COLO668 (cell line): ENCODE measurements around the gene NCKAP5.
"Not testable (repeated sequence)": the region's sequence is repeated elsewhere in the genome, so short reads cannot be mapped to it uniquely, and the experiment has no call there.

Experiments used
- DNase-seq: peaks from one replicate; lab custom pipeline; 2025; ENCODE audit not compliant: unreplicated experiment; lab: John Stamatoyannopoulos, UW

The NCKAP5 gene

GRCh38 chr2:133231264-133231663, 337.0 kb downstream of the NCKAP5 start:
- DNase-seq, result no peak

- DNase-seq, result no peak
These were observed 338.3 kb downstream of the NCKAP5 start for GRCh38 chr2:133229974-133230373.

GRCh38 chr2:133223226-133223625, 345.0 kb downstream of the NCKAP5 start:
- peak; percentile 58 for DNase-seq

- no peak for DNase-seq
These were observed 346.9 kb downstream of the NCKAP5 start for GRCh38 chr2:133221398-133221797.

GRCh38 chr2:133218204-133218603, 350.1 kb downstream of the NCKAP5 start:
- no peak for DNase-seq

- DNase-seq, result no peak
These were observed 352.8 kb downstream of the NCKAP5 start for GRCh38 chr2:133215477-133215876.

GRCh38 chr2:133213651-133214050, 354.6 kb downstream of the NCKAP5 start:
- no peak for DNase-seq

- DNase-seq, result no peak
These were observed 358.9 kb downstream of the NCKAP5 start for GRCh38 chr2:133209325-133209724.

- not testable (repeated sequence) for DNase-seq
These were observed 361.6 kb downstream of the NCKAP5 start for GRCh38 chr2:133206666-133207065.

GRCh38 chr2:133204421-133204820, 363.8 kb downstream of the NCKAP5 start:
- DNase-seq, result no peak

GRCh38 chr2:133200684-133201421, 367.4 kb downstream of the NCKAP5 start:
- no peak for DNase-seq

GRCh38 chr2:133198678-133199077, 369.6 kb downstream of the NCKAP5 start:
- DNase-seq, result no peak

GRCh38 chr2:133197156-133197555, 371.1 kb downstream of the NCKAP5 start:
- no peak for DNase-seq

GRCh38 chr2:133194777-133195335, 373.4 kb downstream of the NCKAP5 start:
- DNase-seq, result no peak

- DNase-seq, result no peak
These were observed 374.0 kb downstream of the NCKAP5 start for GRCh38 chr2:133194362-133194655.

GRCh38 chr2:133193544-133194361, 374.5 kb downstream of the NCKAP5 start:
- DNase-seq, result no peak

- no peak for DNase-seq
These were observed 376.2 kb downstream of the NCKAP5 start for GRCh38 chr2:133192028-133192427.

GRCh38 chr2:133177196-133177595, 391.1 kb downstream of the NCKAP5 start:
- DNase-seq, result no peak

- DNase-seq, result no peak
These were observed 392.3 kb downstream of the NCKAP5 start for GRCh38 chr2:133175926-133176325.

GRCh38 chr2:133173224-133173623, 395.0 kb downstream of the NCKAP5 start:
- no peak for DNase-seq

GRCh38 chr2:133171393-133172004, 396.8 kb downstream of the NCKAP5 start:
- DNase-seq, result peak; percentile 13
